ENCODE data around the gene PRRC2B.
A peak's percentile ranks its signal among the peaks of the same experiment; 100 is the strongest.
"Not testable (repeated sequence)": the region's sequence is repeated elsewhere in the genome, so short reads cannot be mapped to it uniquely, and the experiment has no call there.

PRRC2B gene

DNA sequence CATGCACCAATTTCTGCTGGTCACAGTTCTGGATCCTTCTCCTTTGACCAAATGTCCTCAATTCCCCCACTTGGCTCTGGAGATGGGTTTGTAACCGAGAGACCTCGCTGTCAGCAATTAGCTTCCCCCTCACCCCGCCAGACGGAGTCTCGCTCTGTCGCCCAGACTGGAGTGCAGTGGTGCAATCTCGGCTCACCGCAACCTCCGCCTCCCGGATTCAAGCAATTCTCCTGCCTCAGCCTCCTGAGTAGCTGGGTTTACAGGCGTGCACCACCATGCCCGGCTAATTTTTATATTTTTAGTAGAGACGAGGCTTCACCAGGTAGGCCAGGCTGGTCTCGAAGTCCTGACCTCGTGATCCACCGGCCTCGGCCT is 21.3 kb upstream of the PRRC2B start:
- ATAC-seq, H3K36me3 Mint-ChIP-seq, H3K9me3 Mint-ChIP-seq, H3K27me3 Mint-ChIP-seq: not testable (repeated sequence)
- Mint-ChIP-seq H3K27ac (peak overlapping the region; percentile 91), H3K4me3 (peak overlapping the region; percentile 93), H3K4me1 (peaks cover 13% of the 10 kb centered on the region)

DNA sequence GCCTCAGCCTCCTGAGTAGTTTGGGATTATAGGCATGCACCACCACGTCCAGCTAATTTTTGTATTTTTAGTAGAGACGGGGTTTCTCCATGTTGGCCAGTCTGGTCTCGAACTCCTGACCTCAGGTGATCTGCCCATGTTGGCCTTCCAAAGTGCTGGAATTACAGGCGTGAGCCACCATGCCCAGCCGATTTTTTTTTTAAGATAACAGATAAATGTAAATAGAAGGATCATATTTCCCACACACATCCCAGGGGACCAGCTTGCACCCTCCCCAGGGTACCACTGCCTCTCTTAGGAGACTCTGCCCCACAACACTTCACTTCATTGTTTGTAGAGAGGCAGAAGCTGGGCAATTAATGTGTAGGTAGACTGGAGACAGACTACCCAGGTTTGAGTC is 19.2 kb upstream of the PRRC2B start:
- Mint-ChIP-seq H3K27ac (peak overlapping the region; percentile 91), H3K4me1 (peaks cover 13% of the 10 kb centered on the region), H3K4me3 (peak overlapping the region; percentile 34)
- not testable (repeated sequence) for ATAC-seq, H3K36me3 Mint-ChIP-seq, H3K27me3 Mint-ChIP-seq, H3K9me3 Mint-ChIP-seq

DNA sequence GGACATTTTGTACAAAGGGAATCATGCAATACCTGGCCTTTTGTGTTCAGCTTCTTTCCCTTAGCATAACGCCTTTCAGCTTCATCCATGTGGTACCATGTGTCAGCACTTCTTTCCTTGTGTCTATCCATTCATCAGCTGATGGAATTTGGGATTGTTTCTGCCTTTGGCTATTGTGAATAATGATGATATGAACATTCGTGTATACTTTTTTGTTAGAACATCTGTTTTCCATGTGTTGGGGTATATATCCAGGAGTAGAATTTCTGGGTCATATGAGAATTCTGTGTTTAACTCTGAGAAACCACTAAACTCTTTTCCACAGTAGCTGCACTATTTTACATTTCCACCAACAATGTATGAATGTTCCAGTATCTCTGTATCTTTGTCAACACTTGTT is 14.8 kb upstream of the PRRC2B start:
- no peak for ATAC-seq
- Mint-ChIP-seq H3K4me1 (no peaks in the 10 kb centered on the region), H3K27ac (no peak overlapping the region), H3K36me3 (no peaks in the 10 kb centered on the region), H3K9me3 (no peaks in the 10 kb centered on the region), H3K4me3 (no peak overlapping the region), H3K27me3 (no peaks in the 10 kb centered on the region)

DNA sequence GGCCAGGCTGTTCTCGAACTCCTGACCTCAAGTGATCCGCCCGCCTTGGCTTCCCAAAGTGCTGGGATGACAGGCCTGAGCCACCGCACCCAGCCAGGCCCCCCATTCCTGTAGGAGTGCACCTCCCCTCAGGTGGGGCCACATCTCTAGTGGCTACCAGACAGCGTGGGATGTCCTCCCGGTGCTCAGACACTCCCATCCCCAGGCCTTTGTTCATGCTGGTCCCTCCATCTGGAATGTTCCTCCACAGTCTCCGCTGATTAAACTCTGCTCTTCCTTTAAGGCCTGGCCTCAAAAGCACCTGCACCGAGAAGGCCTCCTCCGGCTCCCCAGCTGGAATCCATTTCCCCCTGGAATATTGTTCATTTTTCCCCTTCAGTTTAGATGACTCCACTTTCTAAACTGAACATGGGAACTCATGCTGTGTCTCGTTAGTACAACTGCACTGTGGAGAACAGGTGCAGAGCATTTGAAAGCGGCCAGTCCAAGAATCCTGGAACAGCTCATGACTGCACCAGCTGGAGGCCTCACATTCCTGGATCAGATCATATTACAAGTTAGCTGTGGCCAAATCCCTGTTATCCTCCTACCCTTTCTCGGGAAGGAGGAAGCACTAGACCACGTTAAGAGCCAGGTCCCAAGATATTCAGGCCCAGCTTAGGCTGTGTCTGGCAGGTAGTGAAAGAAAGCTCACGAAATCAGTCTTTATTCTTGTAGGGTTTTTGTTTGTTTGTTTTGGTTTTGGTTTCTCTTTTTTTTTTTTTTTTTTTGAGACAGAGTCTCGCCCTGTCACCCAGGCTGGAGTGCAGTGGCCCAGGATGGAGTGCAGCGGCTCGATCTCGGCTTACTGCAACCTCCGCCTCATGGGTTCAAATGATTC is 10.8 kb upstream of the PRRC2B start:
- H3K4me1 Mint-ChIP-seq = no peaks in the 10 kb centered on the region
- H3K4me3 Mint-ChIP-seq = no peak overlapping the region
- no peaks in the 10 kb centered on the region for H3K9me3 Mint-ChIP-seq
- no peak overlapping the region for H3K27ac Mint-ChIP-seq
- no peaks in the 10 kb centered on the region for H3K36me3 Mint-ChIP-seq
- no peak for ATAC-seq
- H3K27me3 Mint-ChIP-seq = no peaks in the 10 kb centered on the region

- Mint-ChIP-seq H3K9me3 (no peaks in the 10 kb centered on the region), H3K36me3 (no peaks in the 10 kb centered on the region), H3K27ac (no peak overlapping the region), H3K4me1 (no peaks in the 10 kb centered on the region), H3K27me3 (no peaks in the 10 kb centered on the region), H3K4me3 (no peak overlapping the region)
- no peak for ATAC-seq
These were observed 8.6 kb upstream of the PRRC2B start for GRCh38 chr9:131385296-131385695.

GRCh38 chr9:131386281-131386680 is 7.6 kb upstream of the PRRC2B start:
- Mint-ChIP-seq H3K4me1 (no peaks in the 10 kb centered on the region), H3K4me3 (no peak overlapping the region), H3K27ac (no peak overlapping the region), H3K27me3 (no peaks in the 10 kb centered on the region), H3K36me3 (no peaks in the 10 kb centered on the region), H3K9me3 (no peaks in the 10 kb centered on the region)
- no peak for ATAC-seq

DNA sequence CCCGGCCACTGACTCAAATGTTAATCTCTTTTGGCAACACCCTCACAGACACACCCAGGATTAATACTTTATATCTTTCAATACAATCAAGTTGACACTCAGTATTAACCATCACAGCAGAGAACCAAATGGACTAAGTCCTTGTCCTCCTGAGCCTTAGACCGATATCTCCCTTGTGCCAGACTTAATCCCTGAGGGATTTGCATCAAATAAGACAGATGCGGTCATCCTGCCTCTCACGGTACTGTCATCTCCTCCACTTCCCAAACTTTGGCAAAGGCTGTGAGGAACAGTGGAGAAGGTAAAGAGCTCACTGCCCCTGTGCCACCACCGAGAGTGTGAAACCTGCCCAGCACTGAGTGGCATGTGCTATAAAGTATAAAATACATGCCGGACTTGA is 6.5 kb upstream of the PRRC2B start:
- Mint-ChIP-seq H3K4me1 (no peaks in the 10 kb centered on the region), H3K27me3 (no peaks in the 10 kb centered on the region), H3K36me3 (no peaks in the 10 kb centered on the region), H3K4me3 (no peak overlapping the region), H3K9me3 (no peaks in the 10 kb centered on the region), H3K27ac (no peak overlapping the region)
- no peak for ATAC-seq

DNA sequence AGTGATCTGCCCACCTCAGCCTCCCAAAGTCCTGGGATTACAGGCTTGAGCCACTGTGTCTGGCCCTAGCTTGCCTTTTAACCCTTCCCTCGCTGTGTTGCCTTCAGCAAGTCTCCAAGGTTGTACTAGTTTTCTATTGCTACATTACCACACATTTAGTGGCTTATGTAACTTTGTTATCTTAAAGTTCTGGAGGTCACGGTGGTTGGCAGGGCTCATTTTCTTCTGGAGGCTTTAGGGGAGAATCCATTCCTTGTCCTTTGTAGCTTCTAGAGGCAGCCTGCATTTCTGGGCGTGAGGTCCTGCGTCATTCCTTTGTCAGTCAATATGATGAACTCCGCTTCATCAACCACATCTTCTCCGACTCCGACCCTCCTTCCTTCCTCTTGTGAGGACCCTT is 2.9 kb upstream of the PRRC2B start:
- ATAC-seq = no peak
- Mint-ChIP-seq H3K36me3 (no peaks in the 10 kb centered on the region), H3K4me3 (no peak overlapping the region), H3K9me3 (no peaks in the 10 kb centered on the region), H3K4me1 (peaks cover 19% of the 10 kb centered on the region), H3K27me3 (no peaks in the 10 kb centered on the region), H3K27ac (no peak overlapping the region)

GRCh38 chr9:131391504-131391903 is 2.4 kb upstream of the PRRC2B start:
- Mint-ChIP-seq H3K9me3 (no peaks in the 10 kb centered on the region), H3K36me3 (no peaks in the 10 kb centered on the region), H3K27ac (no peak overlapping the region), H3K4me1 (peaks cover 24% of the 10 kb centered on the region), H3K4me3 (no peak overlapping the region), H3K27me3 (no peaks in the 10 kb centered on the region)
- no peak for ATAC-seq

GRCh38 chr9:131394464-131395156 is 724 bp downstream of the PRRC2B start:
- Mint-ChIP-seq H3K27ac (peak overlapping the region; percentile 86), H3K36me3 (no peaks in the 10 kb centered on the region), H3K4me3 (peak overlapping the region; percentile 88), H3K4me1 (peaks cover 50% of the 10 kb centered on the region), H3K27me3 (no peaks in the 10 kb centered on the region), H3K9me3 (no peaks in the 10 kb centered on the region)
- ATAC-seq = peak; percentile 52

- ATAC-seq = peak; percentile 89
- H3K9me3 Mint-ChIP-seq = no peaks in the 10 kb centered on the region
- H3K27me3 Mint-ChIP-seq = no peaks in the 10 kb centered on the region
- peaks cover 58% of the 10 kb centered on the region for H3K4me1 Mint-ChIP-seq
- H3K27ac Mint-ChIP-seq = peak overlapping the region; percentile 86
- peak overlapping the region; percentile 88 for H3K4me3 Mint-ChIP-seq
- H3K36me3 Mint-ChIP-seq = peaks cover 5% of the 10 kb centered on the region
These were observed 1.5 kb downstream of the PRRC2B start for GRCh38 chr9:131395157-131396098.

DNA sequence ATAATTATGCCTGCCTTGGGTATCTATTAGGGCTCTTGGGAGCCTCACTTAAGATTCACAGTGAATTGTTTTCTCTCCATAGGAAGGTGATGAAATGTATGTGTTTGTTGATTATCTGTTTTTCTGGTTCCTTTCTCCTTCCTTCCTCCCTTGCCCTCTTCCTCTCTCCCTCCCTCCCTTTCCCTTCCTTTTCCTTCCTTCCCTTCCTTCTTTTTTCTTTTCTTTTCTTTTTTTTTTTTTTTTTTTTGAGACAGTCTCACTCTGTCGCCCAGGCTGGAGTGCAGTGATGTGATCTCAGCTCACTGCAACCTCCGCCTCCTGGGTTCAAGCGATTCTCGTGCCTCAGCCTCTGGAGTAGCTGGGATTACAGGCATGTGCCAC is 2.2 kb downstream of the PRRC2B start:
- H3K36me3 Mint-ChIP-seq, ATAC-seq, H3K9me3 Mint-ChIP-seq, H3K27me3 Mint-ChIP-seq: not testable (repeated sequence)
- peaks cover 64% of the 10 kb centered on the region for H3K4me1 Mint-ChIP-seq
- H3K27ac Mint-ChIP-seq = peak overlapping the region; percentile 86
- peak overlapping the region; percentile 88 for H3K4me3 Mint-ChIP-seq

DNA sequence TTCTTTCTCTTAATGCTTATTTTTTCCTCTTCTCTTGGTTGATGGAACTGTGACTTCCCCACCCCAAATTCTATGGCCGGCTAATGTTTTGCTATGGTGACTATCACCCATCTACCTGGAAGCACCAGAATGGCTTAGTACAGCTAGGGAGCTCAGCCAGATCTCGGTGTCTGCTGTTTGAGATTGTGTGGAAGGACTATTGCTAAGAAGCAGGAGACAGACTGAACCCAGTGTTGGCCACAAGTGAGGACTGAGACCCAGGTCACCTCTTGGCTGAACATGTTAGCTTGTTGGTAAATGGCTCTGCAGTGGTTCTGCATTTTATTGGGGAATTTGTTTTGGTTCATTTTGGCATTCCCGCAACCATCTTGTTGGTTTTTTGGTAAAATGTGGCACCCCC is 2.7 kb downstream of the PRRC2B start:
- no peaks in the 10 kb centered on the region for H3K9me3 Mint-ChIP-seq
- H3K27ac Mint-ChIP-seq = peak overlapping the region; percentile 86
- ATAC-seq = no peak
- H3K27me3 Mint-ChIP-seq = no peaks in the 10 kb centered on the region
- peak overlapping the region; percentile 88 for H3K4me3 Mint-ChIP-seq
- H3K36me3 Mint-ChIP-seq = peaks cover 12% of the 10 kb centered on the region
- peaks cover 68% of the 10 kb centered on the region for H3K4me1 Mint-ChIP-seq

DNA sequence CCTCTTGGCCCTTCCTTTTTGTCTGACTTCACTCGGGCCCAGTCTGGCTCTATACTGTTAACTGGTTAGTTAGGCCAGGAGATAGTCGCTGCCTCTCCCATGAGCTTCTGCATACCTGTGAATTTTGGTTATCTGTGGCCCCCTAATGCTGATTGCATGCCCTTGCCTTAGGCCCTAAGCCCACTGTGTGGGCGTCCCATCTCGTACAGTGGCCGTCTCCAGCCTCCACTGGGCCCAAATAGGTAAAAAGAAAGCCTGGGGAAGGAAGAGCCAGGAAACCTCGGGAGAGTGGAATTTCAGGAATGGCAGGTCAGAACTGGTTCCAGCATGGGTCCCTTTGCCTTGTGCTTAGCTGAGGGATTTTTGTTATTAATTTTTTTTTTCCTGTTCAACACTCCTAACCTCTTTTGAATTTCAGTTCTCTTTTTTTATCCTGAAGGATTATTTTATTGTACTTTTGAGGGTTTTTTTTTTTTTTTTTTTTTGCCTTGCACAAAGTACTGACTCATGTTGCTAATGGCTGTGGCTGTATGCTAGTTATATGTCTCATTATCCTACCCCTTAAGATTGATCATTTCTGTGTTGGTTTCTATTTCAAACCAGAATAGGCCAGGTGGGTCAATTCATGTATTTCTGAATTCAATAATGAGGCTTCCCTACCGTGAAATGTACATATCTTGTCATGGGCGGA is 3.4 kb downstream of the PRRC2B start:
- H3K4me3 Mint-ChIP-seq = peak overlapping the region; percentile 88
- peaks cover 72% of the 10 kb centered on the region for H3K4me1 Mint-ChIP-seq
- H3K9me3 Mint-ChIP-seq = no peaks in the 10 kb centered on the region
- no peak for ATAC-seq
- no peaks in the 10 kb centered on the region for H3K27me3 Mint-ChIP-seq
- H3K36me3 Mint-ChIP-seq = peaks cover 15% of the 10 kb centered on the region
- peak overlapping the region; percentile 86 for H3K27ac Mint-ChIP-seq

- ATAC-seq = peak; percentile 41
- H3K4me3 Mint-ChIP-seq = peak overlapping the region; percentile 88
- H3K9me3 Mint-ChIP-seq = no peaks in the 10 kb centered on the region
- peaks cover 77% of the 10 kb centered on the region for H3K4me1 Mint-ChIP-seq
- H3K36me3 Mint-ChIP-seq = peaks cover 24% of the 10 kb centered on the region
- no peaks in the 10 kb centered on the region for H3K27me3 Mint-ChIP-seq
- peak overlapping the region; percentile 86 for H3K27ac Mint-ChIP-seq
These were observed 4.3 kb downstream of the PRRC2B start for GRCh38 chr9:131398204-131398603.

Measured in stimulated activated memory B cell treated with anti-CD40 and anti-IgM and Interleukin-4, amounts not matched to agents 10 μg/mL and 1 μg/mL and 100 μg/mL, for 72 hours (primary cell).